Measurements from ENCODE around the gene NALCN.

Gene NALCN

GRCh38 chr13:101417501-101417900, 1.2 kb upstream of the NALCN start (continued):
- TF ChIP-seq, protein P1, sequence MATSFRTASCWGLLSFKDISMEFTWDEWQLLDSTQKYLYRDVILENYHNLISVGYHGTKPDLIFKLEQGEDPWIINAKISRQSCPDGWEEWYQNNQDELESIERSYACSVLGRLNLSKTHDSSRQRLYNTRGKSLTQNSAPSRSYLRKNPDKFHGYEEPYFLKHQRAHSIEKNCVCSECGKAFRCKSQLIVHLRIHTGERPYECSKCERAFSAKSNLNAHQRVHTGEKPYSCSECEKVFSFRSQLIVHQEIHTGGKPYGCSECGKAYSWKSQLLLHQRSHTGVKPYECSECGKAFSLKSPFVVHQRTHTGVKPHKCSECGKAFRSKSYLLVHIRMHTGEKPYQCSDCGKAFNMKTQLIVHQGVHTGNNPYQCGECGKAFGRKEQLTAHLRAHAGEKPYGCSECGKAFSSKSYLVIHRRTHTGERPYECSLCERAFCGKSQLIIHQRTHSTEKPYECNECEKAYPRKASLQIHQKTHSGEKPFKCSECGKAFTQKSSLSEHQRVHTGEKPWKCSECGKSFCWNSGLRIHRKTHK (tag by site-specific recombination; IDR thresholded peaks at IDR 0.05) = no peak
- TF ChIP-seq ZNF580 (tag by site-specific recombination; IDR thresholded peaks at IDR 0.05) (no peak), ZNF510 (tag by site-specific recombination; IDR thresholded peaks at IDR 0.05; ENCODE audit: insufficient replicate concordance) (no peak), BCL6B (tag by site-specific recombination; IDR thresholded peaks at IDR 0.05) (no peak), ZNF785 (tag by site-specific recombination; IDR thresholded peaks at IDR 0.05) (no peak), ZNF341 (tag by site-specific recombination; IDR thresholded peaks at IDR 0.05; ENCODE audit: low read depth) (no peak), ZNF211 (tag by site-specific recombination; IDR thresholded peaks at IDR 0.05; ENCODE audit: low read depth) (no peak)
- TF ChIP-seq, protein P2, sequence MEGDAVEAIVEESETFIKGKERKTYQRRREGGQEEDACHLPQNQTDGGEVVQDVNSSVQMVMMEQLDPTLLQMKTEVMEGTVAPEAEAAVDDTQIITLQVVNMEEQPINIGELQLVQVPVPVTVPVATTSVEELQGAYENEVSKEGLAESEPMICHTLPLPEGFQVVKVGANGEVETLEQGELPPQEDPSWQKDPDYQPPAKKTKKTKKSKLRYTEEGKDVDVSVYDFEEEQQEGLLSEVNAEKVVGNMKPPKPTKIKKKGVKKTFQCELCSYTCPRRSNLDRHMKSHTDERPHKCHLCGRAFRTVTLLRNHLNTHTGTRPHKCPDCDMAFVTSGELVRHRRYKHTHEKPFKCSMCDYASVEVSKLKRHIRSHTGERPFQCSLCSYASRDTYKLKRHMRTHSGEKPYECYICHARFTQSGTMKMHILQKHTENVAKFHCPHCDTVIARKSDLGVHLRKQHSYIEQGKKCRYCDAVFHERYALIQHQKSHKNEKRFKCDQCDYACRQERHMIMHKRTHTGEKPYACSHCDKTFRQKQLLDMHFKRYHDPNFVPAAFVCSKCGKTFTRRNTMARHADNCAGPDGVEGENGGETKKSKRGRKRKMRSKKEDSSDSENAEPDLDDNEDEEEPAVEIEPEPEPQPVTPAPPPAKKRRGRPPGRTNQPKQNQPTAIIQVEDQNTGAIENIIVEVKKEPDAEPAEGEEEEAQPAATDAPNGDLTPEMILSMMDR (tag by site-specific recombination; IDR thresholded peaks at IDR 0.05) = no peak

GRCh38 chr13:101417043-101417406, 717 bp upstream of the NALCN start:
- no peaks in the 10 kb centered on the region for H3K9me3 ChIP-seq (ENCODE audit: control insufficient read depth, insufficient read depth, low read depth, low read length)
- H3K4me3 ChIP-seq (ENCODE audit: low read depth, low read length) = peak overlapping the region; percentile 62
- peaks cover 2% of the 10 kb centered on the region; the same call in 1 of the 2 replicates for H3K4me1 ChIP-seq (ENCODE audit: control insufficient read depth, insufficient read depth, low read length)
- POLR2A ChIA-PET = no interaction called here
- no peaks in the 10 kb centered on the region for H3K36me3 ChIP-seq (ENCODE audit: control insufficient read depth in 2 of 2, insufficient read depth in 1 of 2, low read length in 2 of 2)
- peak overlapping the region; percentile 85 for H3K27ac ChIP-seq (ENCODE audit: extremely low read depth, low read depth, low read length)
- CTCF ChIA-PET = no interaction called here
- TF ChIP-seq ZNF174 (tag by site-specific recombination; IDR thresholded peaks at IDR 0.05) (no peak), ZNF449 (tag by site-specific recombination; IDR thresholded peaks at IDR 0.05) (no peak), MZF1 (tag by site-specific recombination; IDR thresholded peaks at IDR 0.05; ENCODE audit: borderline replicate concordance) (no peak), EGR2 (tag by site-specific recombination; IDR thresholded peaks at IDR 0.05; ENCODE audit: low read depth) (peak; percentile 57; the same call in 1 of the 2 replicates), ZIC2 (tag by site-specific recombination; IDR thresholded peaks at IDR 0.05) (no peak), ZNF404 (tag by site-specific recombination; IDR thresholded peaks at IDR 0.05) (no peak), ZNF707 (tag by site-specific recombination; IDR thresholded peaks at IDR 0.05) (no peak), ZNF555 (tag by site-specific recombination; conservative IDR thresholded peaks at IDR 0.05) (no peak), ZBTB20 (tag by site-specific recombination; IDR thresholded peaks at IDR 0.05) (peak; percentile 33; the same call in 1 of the 2 replicates), ZNF394 (tag by site-specific recombination; IDR thresholded peaks at IDR 0.05; ENCODE audit: borderline replicate concordance) (no peak), ZBTB17 (tag by site-specific recombination; IDR thresholded peaks at IDR 0.05) (peak; percentile 76), ZNF600 (tag by site-specific recombination; IDR thresholded peaks at IDR 0.05) (peak; percentile 75), ZNF335 (tag by site-specific recombination; conservative IDR thresholded peaks at IDR 0.05) (0 out of 2 replicates have a peak, but pooled peaks have one; percentile 50), ZNF623 (tag by site-specific recombination; IDR thresholded peaks at IDR 0.05) (no peak), ZNF660 (tag by site-specific recombination; IDR thresholded peaks at IDR 0.05) (no peak), GFI1B (tag by site-specific recombination; IDR thresholded peaks at IDR 0.05) (0 out of 2 replicates have a peak, but pooled peaks have one; percentile 31), KLF9 (tag by site-specific recombination; IDR thresholded peaks at IDR 0.05; ENCODE audit: low read depth) (no peak), ZNF223 (tag by site-specific recombination; IDR thresholded peaks at IDR 0.05) (no peak), TSHZ1 (tag by site-specific recombination; IDR thresholded peaks at IDR 0.05; ENCODE audit: borderline replicate concordance) (peak; percentile 24; the same call in 1 of the 2 replicates), ZNF596 (tag by site-specific recombination; IDR thresholded peaks at IDR 0.05) (no peak)

All from HEK293 (cell line).